Naive thymus-derived CD8-positive, alpha-beta T cell (primary cell): ENCODE results near the gene SEPSECS. TPM values are rescaled to one million over a fixed set of nuclear protein-coding genes. Genes with fewer than 3 reads are reported as not detected.

ENCODE experiments used
- ATAC-seq, 2 donors: fragments of 150-1000 bp; cut with Tn5 transposase in 1 of 2; sonication (Bioruptor Pico), chemical (Tn5 transposase) in 1 of 2; 1 replicate in 1 of 2; 2 replicates in 1 of 2; pipeline ENCODE4 v1.10.0; 2021; ENCODE audit warnings: mild to moderate bottlenecking in 2 of 2, moderate library complexity in 2 of 2
- POLR2A ChIA-PET: fragments of 350-600 bp; sonication (Branson Sonifier 250); formaldehyde crosslinking; loops from one replicate; lab custom pipeline; 2021; ENCODE audit warnings: antibody characterized with exemption; lab: Charles Lee
- DNase-seq, 10 donors: peaks; one replicate each; pipeline versions ENCODE4 v3.0.0 to v3.0.0-alpha.2; 2020 to 2022
- H3K27ac Mint-ChIP-seq, 10 donors: one replicate each; pipeline ENCODE4 v1.8.0; 2020 to 2022; ENCODE audit warnings: mild to moderate bottlenecking in 10 of 10, mixed read lengths in 10 of 10, moderate library complexity in 4 of 10, inconsistent platforms in 1 of 10
- H3K27me3 Mint-ChIP-seq, 5 donors: one replicate each; pipeline ENCODE4 v1.8.0; 2021 to 2022; ENCODE audit warnings: mixed read lengths in 5 of 5
- H3K36me3 Mint-ChIP-seq, 3 donors: one replicate each; pipeline ENCODE4 v1.8.0; 2020 to 2022; ENCODE audit warnings: mixed read lengths in 3 of 3, mild to moderate bottlenecking in 2 of 3, inconsistent platforms in 1 of 3
- H3K4me1 Mint-ChIP-seq, 4 donors: one replicate each; pipeline ENCODE4 v1.8.0; 2021 to 2022; ENCODE audit warnings: mixed read lengths in 4 of 4
- H3K4me3 Mint-ChIP-seq, 10 donors: one replicate each; pipeline ENCODE4 v1.8.0; 2020 to 2022; ENCODE audit warnings: mild to moderate bottlenecking in 10 of 10, mixed read lengths in 10 of 10, moderate library complexity in 6 of 10, inconsistent platforms in 1 of 10
- H3K9me3 Mint-ChIP-seq, 9 donors: one replicate each; pipeline ENCODE4 v1.8.0; 2020 to 2022; ENCODE audit warnings: mixed read lengths in 9 of 9, mild to moderate bottlenecking in 3 of 9, inconsistent platforms in 1 of 9, moderate library complexity in 1 of 9
- polyA plus RNA-seq, 3 donors: library from polyadenylated mRNA; unstranded; fragments of 300-500 nt; fragmentation: Illumina TruSeq; gene quantifications; one replicate each; pipeline ENCODE4 v1.2.3, GENCODE V29; 2021
- total RNA-seq, 8 experiments: library from RNA in 2 of 8; stranded (reverse) in 2 of 8; gene quantifications; one replicate each; pipeline ENCODE4 v1.2.3 and lab custom pipeline; 2021 to 2026

The SEPSECS gene
- total and polyA plus RNA-seq, 5 experiments from 2014 or later: 1.7 to 17.2 (median 2.3) TPM

DNA sequence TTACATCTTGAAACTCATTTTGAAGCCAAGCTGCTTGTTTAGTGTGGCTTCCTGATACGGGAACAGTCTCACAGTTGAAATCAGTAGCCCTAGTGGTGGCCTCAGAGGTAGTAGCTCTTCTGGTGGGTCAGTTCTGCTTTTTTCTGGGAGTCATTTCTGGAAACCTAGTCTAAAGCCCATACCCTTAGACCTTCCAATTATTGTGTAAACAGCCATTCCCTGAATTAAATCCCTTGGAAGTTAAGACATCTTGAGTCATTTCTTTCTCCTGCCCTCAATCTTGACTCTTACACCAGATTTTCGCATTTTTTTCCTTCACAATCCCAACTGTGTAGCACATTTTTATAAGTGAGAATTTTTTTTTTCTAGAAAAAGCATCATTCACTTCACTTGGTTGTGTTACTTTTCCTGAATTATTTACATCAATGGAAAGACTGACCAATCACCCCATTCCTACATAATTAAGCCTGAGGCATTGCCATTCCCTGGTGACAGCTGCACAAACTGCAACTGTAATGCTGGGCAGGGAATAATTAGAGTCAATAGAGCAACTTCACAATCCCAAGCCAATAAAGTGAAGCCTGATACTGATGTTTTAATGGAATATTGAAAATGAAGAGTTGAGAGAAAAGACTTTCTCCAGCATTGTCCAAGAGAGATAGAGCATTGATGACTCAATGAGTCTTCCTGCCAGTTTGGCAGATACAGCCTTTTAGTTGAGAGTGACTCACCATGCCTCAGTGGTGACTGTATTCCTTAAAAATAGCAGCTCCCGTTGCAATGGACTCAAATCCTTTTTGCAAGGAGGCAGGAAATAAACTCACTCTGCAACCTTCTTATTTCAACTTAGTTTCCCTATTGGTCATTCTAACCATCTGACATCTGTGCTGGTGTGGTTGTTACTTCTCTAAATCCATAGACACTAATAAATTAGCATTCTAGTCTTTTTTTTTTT is 13.0 kb upstream of the SEPSECS start:
- peaks cover 9 to 33% (median 25%) of the 10 kb centered on the region in 3 donors for H3K36me3 Mint-ChIP-seq
- ATAC-seq (no peak), DNase-seq (no peak)
- H3K27ac Mint-ChIP-seq: no peak overlapping the region
- H3K4me1 Mint-ChIP-seq: peaks cover 9 to 18% (median 16%) of the 10 kb centered on the region in 4 donors
- H3K9me3 Mint-ChIP-seq: no peaks in the 10 kb centered on the region
- no peaks in the 10 kb centered on the region for H3K27me3 Mint-ChIP-seq
- POLR2A ChIA-PET: interaction anchor here (0.7 kb wide), 1 partner anchor 29 kb away, joined by 5 read pairs; no protein-coding TSS in a partner anchor
- no peak overlapping the region for H3K4me3 Mint-ChIP-seq

DNA sequence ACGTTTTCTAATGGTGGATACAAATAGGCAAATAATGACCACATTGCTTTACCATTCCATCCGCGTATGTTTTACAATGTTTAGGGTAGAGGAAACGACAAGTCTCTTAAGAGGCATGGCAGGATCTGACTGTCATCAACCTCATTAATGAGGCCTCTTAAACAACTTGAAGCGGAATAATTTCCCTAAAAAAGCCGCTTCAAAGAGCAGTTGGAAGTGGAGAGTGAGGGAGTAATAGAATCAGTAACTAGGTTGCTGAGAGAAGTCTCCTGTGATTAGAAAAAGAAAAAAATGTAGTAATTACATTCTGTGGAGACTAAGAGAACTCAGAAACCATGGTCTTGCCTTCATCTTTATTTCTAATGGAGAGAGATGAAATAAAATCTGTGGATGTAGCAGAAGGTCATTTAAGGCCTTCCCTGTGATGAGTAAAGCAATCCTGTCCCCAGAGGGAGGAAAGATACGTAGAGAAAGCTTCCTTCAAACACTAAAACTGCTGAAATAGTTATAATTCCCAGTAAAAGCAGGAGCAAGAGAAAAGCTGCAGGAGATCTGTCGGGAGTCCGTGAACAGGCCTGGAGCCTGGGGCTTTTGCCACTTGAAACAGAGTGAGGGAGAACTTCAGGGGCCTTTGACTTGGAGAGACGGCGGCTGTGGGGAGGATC is 11.1 kb upstream of the SEPSECS start:
- peaks cover 16 to 45% (median 38%) of the 10 kb centered on the region in 3 donors for H3K36me3 Mint-ChIP-seq
- ATAC-seq (no peak), DNase-seq (no peak)
- H3K4me1 Mint-ChIP-seq: peaks cover 13 to 20% (median 15%) of the 10 kb centered on the region in 4 donors
- peak overlapping the region in 2 of 10 donors; percentile 28 to 46 for H3K27ac Mint-ChIP-seq
- no peak overlapping the region for H3K4me3 Mint-ChIP-seq
- POLR2A ChIA-PET: no interaction called here
- no peaks in the 10 kb centered on the region for H3K27me3 Mint-ChIP-seq
- H3K9me3 Mint-ChIP-seq: no peaks in the 10 kb centered on the region

DNA sequence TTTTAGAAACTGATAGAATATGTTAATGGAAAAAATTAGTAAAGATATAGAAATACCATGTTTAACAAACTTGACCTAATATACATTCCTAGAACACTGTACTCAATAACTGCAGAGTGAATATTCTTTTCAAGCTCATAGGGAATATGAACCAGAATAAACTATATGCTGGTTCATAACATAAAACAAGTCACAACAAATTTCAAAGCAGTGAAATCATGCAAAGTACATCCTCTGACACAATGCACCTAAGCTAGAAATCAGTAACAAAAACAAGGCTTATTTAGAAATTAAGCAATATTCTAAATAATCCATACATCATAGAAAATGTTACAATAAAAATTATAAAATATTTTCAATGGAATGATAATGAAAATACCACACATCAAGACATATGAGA is 9.2 kb upstream of the SEPSECS start:
- POLR2A ChIA-PET: no interaction called here
- no peaks in the 10 kb centered on the region for H3K9me3 Mint-ChIP-seq
- no peaks in the 10 kb centered on the region for H3K27me3 Mint-ChIP-seq
- peaks cover 21 to 53% (median 50%) of the 10 kb centered on the region in 3 donors for H3K36me3 Mint-ChIP-seq
- ATAC-seq: no peak
- DNase-seq: no peak
- no peak overlapping the region for H3K27ac Mint-ChIP-seq
- H3K4me1 Mint-ChIP-seq: peaks cover 21 to 25% (median 23%) of the 10 kb centered on the region in 4 donors
- no peak overlapping the region for H3K4me3 Mint-ChIP-seq

DNA sequence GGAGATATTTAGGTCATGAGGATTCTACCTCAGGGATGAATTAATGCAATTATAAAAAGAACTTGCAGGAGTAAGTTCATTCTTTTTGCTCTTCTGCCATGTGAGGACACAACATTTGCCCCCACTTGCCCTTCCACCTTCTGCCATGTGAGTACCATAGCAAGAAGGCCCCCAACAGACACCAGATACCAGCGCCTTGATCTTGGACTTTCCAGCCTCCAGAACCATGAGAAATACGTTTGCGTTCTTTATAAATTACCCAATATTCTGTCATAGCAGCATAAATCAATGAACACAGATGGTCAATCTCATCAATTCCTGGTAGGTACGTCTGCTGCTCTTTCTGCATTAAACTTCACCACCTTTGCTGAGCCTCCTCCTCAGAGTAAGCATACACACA is 5.7 kb upstream of the SEPSECS start:
- POLR2A ChIA-PET: no interaction called here
- DNase-seq (no peak), ATAC-seq (no peak)
- peaks cover 33 to 55% (median 42%) of the 10 kb centered on the region in 4 donors for H3K4me1 Mint-ChIP-seq
- H3K9me3 Mint-ChIP-seq: no peaks in the 10 kb centered on the region
- peaks cover 14 to 52% (median 45%) of the 10 kb centered on the region in 3 donors for H3K36me3 Mint-ChIP-seq
- H3K27me3 Mint-ChIP-seq: no peaks in the 10 kb centered on the region
- H3K27ac Mint-ChIP-seq: no peak overlapping the region
- no peak overlapping the region for H3K4me3 Mint-ChIP-seq

DNA sequence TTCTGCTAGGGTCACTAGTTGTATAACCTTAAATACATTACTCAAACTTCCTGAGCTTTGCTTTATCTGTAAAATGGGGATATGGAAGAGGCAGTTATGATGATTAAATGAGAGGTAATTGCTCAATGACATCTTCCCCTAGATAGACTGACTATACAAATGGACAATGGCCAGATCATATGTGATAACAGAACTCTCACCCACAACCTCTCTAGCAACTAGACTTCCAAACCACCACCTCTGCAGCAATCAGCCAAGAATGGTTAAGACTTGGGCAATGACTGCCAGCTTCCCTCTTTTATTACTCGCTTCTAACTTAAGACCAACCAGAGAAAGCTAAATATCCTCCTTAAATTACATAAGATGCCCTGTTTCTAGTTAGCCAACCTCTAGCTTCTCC is 2.9 kb upstream of the SEPSECS start:
- no peak for DNase-seq
- Mint-ChIP-seq H3K36me3 (peaks cover 12 to 43% (median 40%) of the 10 kb centered on the region in 3 donors), H3K4me3 (peak overlapping the region in 8 of 10 donors; percentile 0 to 60 (median 30))

DNA sequence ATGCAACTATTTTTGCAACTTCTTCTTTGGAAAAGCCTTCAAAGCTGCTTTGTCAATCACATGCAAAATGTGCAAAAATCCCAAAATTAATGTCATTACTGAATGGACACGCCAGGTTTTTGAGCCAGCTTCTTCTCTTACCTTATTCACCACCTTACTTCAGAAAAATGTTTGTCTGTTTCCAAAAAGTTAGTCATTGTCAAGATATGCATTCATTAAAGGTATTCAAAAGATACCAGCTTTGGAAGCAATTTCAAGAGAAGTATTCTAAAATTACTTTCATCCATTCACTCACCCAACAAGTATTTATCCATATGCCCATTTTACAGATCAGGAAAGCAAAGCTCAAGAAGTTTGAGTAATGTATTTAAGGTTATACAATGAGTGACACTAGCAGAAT is 2.3 kb upstream of the SEPSECS start:
- ATAC-seq: no peak
- Mint-ChIP-seq H3K9me3 (no peaks in the 10 kb centered on the region), H3K27ac (no peak overlapping the region), H3K4me1 (peaks cover 34 to 69% (median 64%) of the 10 kb centered on the region in 4 donors), H3K27me3 (peaks cover 0 to 4% (median 0%) of the 10 kb centered on the region in 5 donors), H3K4me3 (peak overlapping the region in 6 of 10 donors; percentile 8 to 97 (median 57)), H3K36me3 (peaks cover 12 to 40% (median 38%) of the 10 kb centered on the region in 3 donors)
- DNase-seq: no peak
- POLR2A ChIA-PET: no interaction called here

More for the DNA sequence above, 2.9 kb upstream of the SEPSECS start:
- Mint-ChIP-seq H3K9me3 (no peaks in the 10 kb centered on the region), H3K27ac (peak overlapping the region in 1 of 10 donors; percentile 33), H3K4me1 (peaks cover 34 to 69% (median 61%) of the 10 kb centered on the region in 4 donors), H3K27me3 (peaks cover 0 to 4% (median 0%) of the 10 kb centered on the region in 5 donors)
- POLR2A ChIA-PET: no interaction called here
- ATAC-seq: no peak

DNA sequence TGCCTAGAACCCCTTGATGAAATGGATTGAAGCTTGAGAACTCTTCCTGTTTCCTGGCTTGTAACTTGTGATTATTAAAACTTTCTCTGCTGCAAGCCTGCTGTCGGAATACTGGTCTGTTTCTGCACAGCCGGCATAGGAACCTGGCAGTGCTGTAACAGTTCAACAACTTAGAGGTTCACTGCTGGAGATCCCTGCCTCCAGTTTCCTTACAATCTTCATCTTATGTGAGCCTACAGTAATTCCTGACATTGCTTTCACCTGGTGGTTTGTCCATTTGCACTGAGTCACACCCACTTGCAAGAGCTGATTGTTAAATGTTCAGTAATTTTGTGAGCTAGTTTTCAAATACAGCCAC is 1.3 kb upstream of the SEPSECS start:
- Mint-ChIP-seq H3K27me3 (peaks cover 0 to 4% (median 0%) of the 10 kb centered on the region in 5 donors), H3K4me1 (peaks cover 30 to 67% (median 60%) of the 10 kb centered on the region in 4 donors), H3K27ac (peak overlapping the region; percentile 91 to 100 (median 98)), H3K9me3 (no peaks in the 10 kb centered on the region), H3K4me3 (peak overlapping the region; percentile 86 to 97 (median 92)), H3K36me3 (peaks cover 7 to 38% (median 30%) of the 10 kb centered on the region in 3 donors)
- no peak for DNase-seq
- POLR2A ChIA-PET: interaction anchor here (1.0 to 3.4 kb wide), 3 partner anchors 18 to 151 kb away, joined by 7 to 45 read pairs (median 12); partner anchors contain the start of genes PI4K2B and ZCCHC4
- no peak for ATAC-seq

DNA sequence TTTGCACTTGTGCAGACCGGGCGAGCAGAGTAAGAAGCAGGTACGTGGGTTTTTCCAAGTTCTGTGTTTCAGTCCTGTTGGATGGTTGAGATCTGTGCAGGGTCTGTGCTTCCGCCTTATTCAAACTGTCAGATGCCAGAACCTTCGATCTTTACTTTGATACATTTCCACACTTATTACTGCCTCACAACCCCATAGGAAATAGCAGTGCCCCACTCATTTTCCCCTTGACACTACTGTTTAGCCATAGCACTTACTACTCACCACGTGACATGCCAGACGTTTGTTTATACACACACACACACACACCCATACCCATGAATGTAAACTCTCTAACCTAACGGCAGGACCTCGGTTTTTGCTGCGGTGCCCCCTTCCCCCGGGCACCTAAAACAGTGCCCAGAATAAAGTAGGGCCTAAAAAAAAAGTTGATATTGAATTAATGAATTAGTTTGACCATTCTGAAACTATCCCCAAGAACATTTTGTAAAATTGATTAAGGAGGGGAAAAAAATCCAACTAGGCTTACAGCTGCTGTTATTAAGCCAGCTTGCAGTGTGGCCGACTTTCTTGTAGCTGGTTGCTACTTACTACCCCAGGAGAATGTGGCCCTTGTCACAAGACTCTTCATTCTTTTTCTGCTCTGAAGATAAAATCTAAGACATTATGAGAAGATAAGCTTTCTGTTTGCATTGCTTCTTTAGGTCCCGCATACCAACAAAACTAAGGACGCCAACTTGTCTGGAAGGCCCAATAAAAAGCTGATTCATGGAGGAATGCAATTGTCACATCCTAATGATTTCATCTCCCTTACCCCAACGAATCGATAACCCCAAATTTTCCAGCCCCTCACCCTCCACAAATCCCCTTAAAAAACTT is 704 bp upstream of the SEPSECS start:
- peak in 2 of 10 donors; percentile 9 to 63 for DNase-seq
- H3K36me3 Mint-ChIP-seq: peaks cover 1 to 34% (median 24%) of the 10 kb centered on the region in 3 donors
- H3K4me1 Mint-ChIP-seq: peaks cover 25 to 63% (median 54%) of the 10 kb centered on the region in 4 donors
- H3K27me3 Mint-ChIP-seq: peaks cover 0 to 4% (median 0%) of the 10 kb centered on the region in 5 donors
- POLR2A ChIA-PET: interaction anchor here (0.9 to 3.4 kb wide), 10 partner anchors 10 to 699 kb away, joined by 3 to 45 read pairs (median 6); partner anchors contain the start of genes DHX15, PI4K2B and ZCCHC4
- H3K4me3 Mint-ChIP-seq: peak overlapping the region; percentile 86 to 97 (median 92)
- H3K27ac Mint-ChIP-seq: peak overlapping the region; percentile 91 to 100 (median 98)
- ATAC-seq: peak; percentile 36 to 48
- no peaks in the 10 kb centered on the region for H3K9me3 Mint-ChIP-seq

DNA sequence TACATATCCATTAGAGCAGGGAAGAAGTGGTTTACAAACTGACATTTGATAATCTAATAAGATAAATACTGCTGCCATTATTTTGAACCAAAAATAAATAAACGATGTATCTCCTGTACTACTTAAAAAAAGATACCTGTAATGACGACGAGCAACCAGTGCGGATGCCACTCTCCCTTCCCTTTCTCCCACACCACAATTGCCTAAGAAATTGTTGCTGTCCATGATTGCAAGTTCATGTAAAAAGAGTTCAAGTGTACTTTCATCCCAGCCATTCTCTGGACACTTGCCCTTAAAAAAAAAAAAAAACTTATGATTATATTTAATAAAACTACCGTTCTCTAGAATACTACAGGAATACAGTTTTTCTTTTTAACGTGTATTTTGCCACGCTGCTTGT is 1.4 kb downstream of the SEPSECS start:
- peak overlapping the region; percentile 86 to 97 (median 92) for H3K4me3 Mint-ChIP-seq
- POLR2A ChIA-PET: interaction anchor here (3.4 kb wide), 1 partner anchor 75 kb away, joined by 45 read pairs; the partner anchor contains the start of gene PI4K2B
- peaks cover 19 to 54% (median 43%) of the 10 kb centered on the region in 4 donors for H3K4me1 Mint-ChIP-seq
- peaks cover 0 to 25% (median 6%) of the 10 kb centered on the region in 3 donors for H3K36me3 Mint-ChIP-seq
- H3K27me3 Mint-ChIP-seq: peaks cover 0 to 4% (median 0%) of the 10 kb centered on the region in 5 donors
- no peak for DNase-seq
- ATAC-seq: no peak
- H3K27ac Mint-ChIP-seq: peak overlapping the region; percentile 91 to 100 (median 98)
- H3K9me3 Mint-ChIP-seq: no peaks in the 10 kb centered on the region

DNA sequence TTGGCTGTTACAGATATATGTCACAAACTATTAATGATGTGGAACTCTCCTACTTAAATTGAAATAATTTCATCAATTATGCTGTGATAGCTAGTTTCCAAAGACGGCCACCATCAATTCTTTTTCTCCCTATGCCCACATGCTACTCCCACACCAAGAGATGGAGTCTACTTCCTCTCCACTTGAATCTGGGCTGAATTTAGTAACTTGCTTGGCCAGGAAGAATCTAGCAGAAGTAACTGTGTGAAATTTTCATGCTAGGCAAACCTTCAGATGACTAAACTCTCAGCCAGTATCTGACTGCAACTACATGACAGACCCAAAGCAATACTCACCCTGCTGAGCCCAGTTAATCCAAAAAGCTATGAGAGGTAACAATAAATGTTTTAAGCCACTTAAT is 3.2 kb downstream of the SEPSECS start:
- Mint-ChIP-seq H3K4me1 (peaks cover 10 to 39% (median 27%) of the 10 kb centered on the region in 4 donors), H3K9me3 (no peaks in the 10 kb centered on the region), H3K27me3 (peaks cover 0 to 4% (median 0%) of the 10 kb centered on the region in 5 donors), H3K36me3 (peaks cover 0 to 22% (median 0%) of the 10 kb centered on the region in 3 donors), H3K4me3 (peak overlapping the region in 1 of 10 donors; percentile 32), H3K27ac (peak overlapping the region in 2 of 10 donors; percentile 10 to 20)
- ATAC-seq: no peak
- no peak for DNase-seq
- POLR2A ChIA-PET: no interaction called here

DNA sequence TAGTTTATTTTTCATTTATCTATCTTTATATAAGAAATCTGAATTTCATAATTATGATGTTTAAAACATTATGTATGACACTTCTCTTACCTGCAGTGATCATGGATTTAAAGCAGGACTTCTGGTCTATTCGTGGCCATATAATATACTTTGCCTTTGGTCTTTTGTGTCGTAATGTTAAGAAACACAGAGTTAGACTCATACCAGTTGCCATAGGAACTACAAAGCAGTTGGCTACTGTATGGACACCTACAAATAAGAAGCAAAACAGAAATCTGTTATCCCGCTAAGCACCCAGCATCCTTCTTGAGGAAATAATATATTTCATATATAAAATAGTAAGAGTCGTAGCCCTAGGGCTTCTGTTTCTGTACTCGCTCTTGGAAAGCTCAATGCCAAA is 4.3 kb downstream of the SEPSECS start:
- no peak for DNase-seq
- no peaks in the 10 kb centered on the region for H3K9me3 Mint-ChIP-seq
- no peak overlapping the region for H3K27ac Mint-ChIP-seq
- no peak overlapping the region for H3K4me3 Mint-ChIP-seq
- no peak for ATAC-seq
- POLR2A ChIA-PET: interaction anchor here (0.9 kb wide), 1 partner anchor 77 kb away, joined by 4 read pairs; no protein-coding TSS in a partner anchor
- peaks cover 0 to 4% (median 0%) of the 10 kb centered on the region in 5 donors for H3K27me3 Mint-ChIP-seq
- H3K4me1 Mint-ChIP-seq: peaks cover 5 to 28% (median 19%) of the 10 kb centered on the region in 4 donors
- H3K36me3 Mint-ChIP-seq: peaks cover 0 to 30% (median 0%) of the 10 kb centered on the region in 3 donors
